Fibroblast of mammary gland (primary cell): ENCODE results near the gene GIPC3.
"Not testable (repeated sequence)": the region's sequence is repeated elsewhere in the genome, so short reads cannot be mapped to it uniquely, and the experiment has no call there.

Experiments
- DNase-seq: peaks from one replicate; pipeline ENCODE4 v3.0.0-alpha.2; 2010; ENCODE audit warnings: low read depth
- H3K4me3 ChIP-seq: 2 replicates; pipeline ENCODE4 v1.5.1; 2011; ENCODE audit warnings: low read depth, mild to moderate bottlenecking, low read length, moderate library complexity; ENCODE audit not compliant: control insufficient read depth
- CTCF ChIP-seq: conservative IDR thresholded peaks from 2 replicates; pipeline ENCODE4 v1.5.1; 2011; ENCODE audit warnings: low read depth, low read length, inconsistent platforms; ENCODE audit not compliant: control insufficient read depth, insufficient read depth

GIPC3 gene

GRCh38 chr19:3576696-3577443 is 8.4 kb upstream of the GIPC3 start:
- DNase-seq = peak; percentile 79
- TF ChIP-seq CTCF = no peak
- peak overlapping the region; percentile 6 for H3K4me3 ChIP-seq

- DNase-seq = no peak
- no peak for TF ChIP-seq CTCF
- H3K4me3 ChIP-seq = no peak overlapping the region
Measured at GRCh38 chr19:3577723-3578344, 7.4 kb upstream of the GIPC3 start.

GRCh38 chr19:3578390-3578789 is 6.9 kb upstream of the GIPC3 start:
- DNase-seq = no peak
- TF ChIP-seq CTCF = no peak
- H3K4me3 ChIP-seq = no peak overlapping the region

GRCh38 chr19:3580156-3580934 is 4.9 kb upstream of the GIPC3 start:
- H3K4me3 ChIP-seq = no peak overlapping the region
- TF ChIP-seq CTCF = no peak
- peak; percentile 98 for DNase-seq

GRCh38 chr19:3581792-3582191 is 3.5 kb upstream of the GIPC3 start:
- not testable (repeated sequence) for DNase-seq, H3K4me3 ChIP-seq

- not testable (repeated sequence) for H3K4me3 ChIP-seq, DNase-seq
Measured at GRCh38 chr19:3584036-3584802, 1.1 kb upstream of the GIPC3 start.

- DNase-seq = no peak
- peak; percentile 33 for TF ChIP-seq CTCF
Measured at GRCh38 chr19:3586127-3586626, 899 bp downstream of the GIPC3 start.

More at GRCh38 chr19:3586127-3586626, 899 bp downstream of the GIPC3 start:
- no peak overlapping the region for H3K4me3 ChIP-seq
